NCI-H774 (cell line): ENCODE data around the gene PCDHB2.
A peak's percentile ranks its signal among the peaks of the same experiment; 100 is the strongest.
"Not testable (repeated sequence)": the region's sequence is repeated elsewhere in the genome, so short reads cannot be mapped to it uniquely, and the experiment has no call there.

Experiments used
- DNase-seq: peaks from one replicate; lab custom pipeline; 2025; lab: John Stamatoyannopoulos, UW

Gene PCDHB2

GRCh38 chr5:141094481-141095262 is at the start of gene PCDHB2:
Gene PCDHB2 (plus strand): TSS chr5:141094615. CDS start chr5:141094791, 176 bp downstream.
- peak; percentile 81 for DNase-seq

GRCh38 chr5:141050622-141051520 is 43.5 kb upstream of the PCDHB2 start, which contains the start of gene PCDHB1:
Gene PCDHB1 (plus strand): TSS chr5:141051374. CDS start chr5:141051471, 97 bp downstream.
- peak; percentile 67 for DNase-seq

- DNase-seq = no peak
Measured at GRCh38 chr5:141051521-141051866, 42.9 kb upstream of the PCDHB2 start.

GRCh38 chr5:141077826-141078225 is 16.6 kb upstream of the PCDHB2 start:
- no peak for DNase-seq

DNA sequence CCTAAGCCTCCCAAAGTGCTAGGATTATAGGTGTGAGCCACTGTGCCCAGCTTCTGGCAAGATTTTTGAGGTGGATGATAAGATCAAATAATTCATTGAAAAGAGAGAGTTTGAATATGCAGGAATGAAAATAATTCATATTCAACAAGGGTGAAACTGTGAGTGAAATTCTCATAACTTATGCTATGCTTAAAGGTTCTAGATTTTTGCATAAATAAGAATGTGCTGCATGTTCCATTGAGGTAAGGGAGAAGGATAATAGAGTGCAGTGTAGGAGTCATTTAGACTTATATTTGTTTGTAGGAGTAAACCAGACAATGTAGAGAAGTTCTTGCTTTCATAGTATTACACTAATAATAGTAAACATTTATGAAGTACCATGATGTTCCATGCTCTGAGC is 12.2 kb upstream of the PCDHB2 start:
- no peak for DNase-seq

DNA sequence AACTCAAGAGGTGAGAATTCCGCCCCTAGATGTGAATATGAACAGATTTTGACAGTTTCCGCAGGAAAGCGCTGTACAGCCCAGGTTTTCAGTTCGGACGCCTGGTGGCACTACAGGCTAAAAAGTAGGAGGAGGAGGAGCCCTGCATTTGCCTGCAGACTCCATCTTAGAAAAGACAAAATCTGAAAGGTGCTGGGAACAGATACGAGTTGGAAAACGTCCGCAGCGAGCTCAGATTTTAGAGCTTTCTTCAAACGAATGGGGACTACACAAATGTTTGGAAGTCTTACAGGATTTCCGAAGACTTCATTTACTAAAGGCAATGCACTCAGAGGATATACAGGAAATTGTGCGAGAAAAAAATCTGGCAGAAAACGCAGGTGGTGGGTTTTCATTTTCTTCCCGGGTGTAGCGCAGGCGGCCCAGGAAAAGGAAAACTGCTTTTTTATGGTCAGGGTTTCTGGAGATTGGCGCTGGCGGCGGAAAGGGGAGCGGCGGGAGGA is 9.9 kb upstream of the PCDHB2 start:
- no peak for DNase-seq

- no peak for DNase-seq
Measured at GRCh38 chr5:141095263-141095641, 837 bp downstream of the PCDHB2 start.

- DNase-seq = not testable (repeated sequence)
Measured at GRCh38 chr5:141096181-141096580, 1.8 kb downstream of the PCDHB2 start.

DNA sequence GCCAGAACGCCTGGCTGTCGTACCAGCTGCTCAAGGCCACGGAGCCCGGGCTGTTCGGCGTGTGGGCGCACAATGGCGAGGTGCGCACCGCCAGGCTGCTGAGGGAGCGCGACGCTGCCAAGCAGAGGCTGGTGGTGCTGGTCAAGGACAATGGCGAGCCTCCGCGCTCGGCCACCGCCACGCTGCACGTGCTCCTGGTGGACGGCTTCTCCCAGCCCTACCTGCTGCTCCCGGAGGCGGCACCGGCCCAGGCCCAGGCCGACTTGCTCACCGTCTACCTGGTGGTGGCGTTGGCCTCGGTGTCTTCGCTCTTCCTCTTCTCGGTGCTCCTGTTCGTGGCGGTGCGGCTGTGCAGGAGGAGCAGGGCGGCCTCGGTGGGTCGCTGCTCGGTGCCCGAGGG is 2.2 kb downstream of the PCDHB2 start:
- DNase-seq = not testable (repeated sequence)

DNA sequence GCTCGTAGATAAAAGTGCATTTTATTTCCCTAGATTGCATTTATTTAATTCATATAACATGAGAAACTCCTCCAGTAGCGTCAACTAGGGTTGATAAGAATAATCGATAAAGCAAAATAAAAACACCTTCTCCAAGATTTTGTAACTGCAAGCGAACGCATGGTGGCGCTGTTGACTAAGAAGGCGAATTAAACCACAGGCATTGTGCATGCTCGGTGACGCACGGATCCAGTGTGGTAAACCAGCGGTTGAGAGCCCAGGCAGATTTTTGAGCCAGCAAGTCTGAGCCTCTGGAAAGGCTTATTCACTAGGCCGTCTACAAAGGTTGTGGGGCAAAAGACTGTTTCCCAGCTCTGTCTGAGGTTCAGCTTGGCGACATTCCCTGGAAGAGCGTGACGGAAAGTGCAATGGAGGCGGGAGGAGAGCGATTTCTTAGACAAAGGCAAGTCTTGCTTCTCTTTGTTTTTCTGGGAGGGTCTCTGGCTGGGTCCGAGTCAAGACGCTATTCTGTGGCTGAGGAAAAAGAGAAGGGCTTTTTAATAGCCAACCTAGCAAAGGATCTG is 5.9 kb downstream of the PCDHB2 start, which contains the start of gene PCDHB3:
Gene PCDHB3, plus strand, starts transcription at position 231 of the 563 bp plus-strand sequence. Its CDS starts 177 bp downstream, at position 408.
- no peak for DNase-seq

- no peak for DNase-seq
Measured at GRCh38 chr5:141101059-141101458, 6.6 kb downstream of the PCDHB2 start.

- DNase-seq = not testable (repeated sequence)
Measured at GRCh38 chr5:141102070-141102469, 7.7 kb downstream of the PCDHB2 start.

GRCh38 chr5:141102471-141102870 is 8.1 kb downstream of the PCDHB2 start:
- DNase-seq = not testable (repeated sequence)

DNA sequence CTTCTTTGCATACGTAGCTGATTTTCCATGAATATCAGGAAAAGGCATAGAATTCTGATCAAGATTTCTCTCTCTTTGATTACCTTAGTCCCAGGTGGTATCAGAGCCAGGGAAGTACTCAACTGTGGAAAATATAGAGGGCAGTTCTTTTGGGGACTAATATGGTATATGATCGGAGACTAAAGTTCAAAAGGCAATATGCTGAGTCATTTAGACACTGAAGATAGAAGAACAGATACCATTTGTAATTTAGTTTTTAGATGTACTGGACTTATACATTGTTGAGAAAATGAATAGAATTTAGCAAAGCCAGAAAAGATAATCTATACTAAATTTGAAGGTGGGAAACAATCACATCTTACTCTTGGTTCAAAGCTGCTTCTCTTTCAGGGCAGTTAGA is 10.9 kb downstream of the PCDHB2 start:
- no peak for DNase-seq

GRCh38 chr5:141119250-141119649 is 24.8 kb downstream of the PCDHB2 start:
- no peak for DNase-seq

GRCh38 chr5:141121563-141121962 is 27.1 kb downstream of the PCDHB2 start, which contains the start of gene PCDHB4:
Gene PCDHB4 (plus strand): TSS chr5:141121818. CDS start chr5:141121999, 181 bp downstream.
- DNase-seq = no peak

- DNase-seq = no peak
Measured at GRCh38 chr5:141121985-141122384, 27.6 kb downstream of the PCDHB2 start.

DNA sequence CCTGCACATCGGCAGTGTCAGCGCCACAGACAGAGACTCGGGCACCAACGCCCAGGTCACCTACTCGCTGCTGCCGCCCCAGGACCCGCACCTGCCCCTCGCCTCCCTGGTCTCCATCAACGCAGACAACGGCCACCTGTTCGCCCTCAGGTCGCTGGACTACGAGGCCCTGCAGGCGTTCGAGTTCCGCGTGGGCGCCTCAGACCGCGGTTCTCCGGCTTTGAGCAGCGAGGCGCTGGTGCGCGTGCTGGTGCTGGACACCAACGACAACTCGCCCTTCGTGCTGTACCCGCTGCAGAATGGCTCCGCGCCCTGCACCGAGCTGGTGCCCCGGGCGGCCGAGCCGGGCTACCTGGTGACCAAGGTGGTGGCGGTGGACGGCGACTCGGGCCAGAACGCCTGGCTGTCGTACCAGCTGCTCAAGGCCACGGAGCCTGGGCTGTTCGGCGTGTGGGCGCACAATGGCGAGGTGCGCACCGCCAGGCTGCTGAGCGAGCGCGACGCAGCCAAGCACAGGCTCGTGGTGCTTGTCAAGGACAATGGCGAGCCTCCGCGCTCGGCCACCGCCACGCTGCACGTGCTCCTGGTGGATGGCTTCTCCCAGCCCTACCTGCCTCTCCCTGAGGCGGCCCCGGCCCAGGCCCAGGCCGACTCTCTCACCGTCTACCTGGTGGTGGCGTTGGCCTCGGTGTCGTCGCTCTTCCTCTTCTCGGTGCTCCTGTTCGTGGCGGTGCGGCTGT is 29.2 kb downstream of the PCDHB2 start:
- DNase-seq = not testable (repeated sequence)

DNA sequence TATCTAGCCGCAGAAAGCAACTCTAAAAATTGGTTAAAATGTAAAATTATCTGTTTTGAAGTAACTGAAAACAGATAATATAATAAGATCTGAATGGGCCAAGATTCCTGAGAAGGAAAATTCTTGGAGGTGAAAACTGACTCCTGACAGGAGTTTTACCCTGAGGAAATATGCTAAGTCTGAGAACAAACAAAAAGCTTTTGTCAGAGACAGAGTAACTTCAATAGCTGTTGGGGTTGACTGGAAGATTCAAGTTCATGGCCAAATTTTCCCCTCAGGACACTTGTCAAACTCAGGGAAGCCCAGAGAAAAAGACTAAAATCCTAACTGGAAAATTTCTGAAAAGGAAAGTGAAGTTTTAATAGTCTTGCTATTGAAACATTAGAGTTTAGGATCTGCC is 32.9 kb downstream of the PCDHB2 start:
- no peak for DNase-seq

DNA sequence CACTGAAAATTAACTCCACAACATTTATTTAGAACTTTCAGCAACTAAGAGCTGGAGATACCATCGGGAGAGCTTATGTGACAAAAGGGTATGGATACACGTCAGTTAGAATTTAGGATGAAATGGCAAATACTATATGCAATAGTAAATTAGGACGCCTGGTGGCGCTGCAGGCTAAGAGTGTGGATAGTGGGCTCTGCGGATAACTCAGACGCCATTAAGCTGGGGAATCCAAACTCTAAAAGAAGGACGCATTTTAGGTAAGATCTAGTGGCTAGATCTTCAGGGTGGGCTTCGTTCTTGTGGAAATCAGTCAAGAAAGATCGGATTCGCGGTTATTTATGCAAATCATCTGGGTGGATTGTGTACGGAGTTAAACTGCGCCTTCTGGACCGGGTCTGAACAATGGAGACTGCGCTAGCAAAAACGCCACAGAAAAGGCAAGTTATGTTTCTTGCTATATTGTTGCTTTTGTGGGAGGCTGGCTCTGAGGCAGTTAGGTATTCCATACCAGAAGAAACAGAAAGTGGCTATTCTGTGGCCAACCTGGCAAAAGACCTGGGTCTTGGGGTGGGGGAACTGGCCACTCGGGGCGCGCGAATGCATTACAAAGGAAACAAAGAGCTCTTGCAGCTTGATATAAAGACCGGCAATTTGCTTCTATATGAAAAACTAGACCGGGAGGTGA is 40.8 kb downstream of the PCDHB2 start, which contains the start of gene PCDHB5:
Gene PCDHB5, plus strand, starts transcription at position 177 of the 688 bp plus-strand sequence. Its CDS starts 229 bp downstream, at position 406.
- DNase-seq = peak; percentile 81
